KBM-7 (cell line): Measurements from ENCODE around the gene MAPKBP1.

Source experiments
- DNase-seq: peaks from one replicate; pipeline ENCODE4 v3.0.0-alpha.2; 2015
- in situ Hi-C: fragments of 300-500 bp; cut with MboI; formaldehyde crosslinking; loops from 2 replicates; pipeline ENCODE4 v1.14.3; 2020; ENCODE audit warnings: low sequenced_read_pairs, low pct_unique_long_range_greater_than_20kb, mixed read lengths

The MAPKBP1 gene

DNA sequence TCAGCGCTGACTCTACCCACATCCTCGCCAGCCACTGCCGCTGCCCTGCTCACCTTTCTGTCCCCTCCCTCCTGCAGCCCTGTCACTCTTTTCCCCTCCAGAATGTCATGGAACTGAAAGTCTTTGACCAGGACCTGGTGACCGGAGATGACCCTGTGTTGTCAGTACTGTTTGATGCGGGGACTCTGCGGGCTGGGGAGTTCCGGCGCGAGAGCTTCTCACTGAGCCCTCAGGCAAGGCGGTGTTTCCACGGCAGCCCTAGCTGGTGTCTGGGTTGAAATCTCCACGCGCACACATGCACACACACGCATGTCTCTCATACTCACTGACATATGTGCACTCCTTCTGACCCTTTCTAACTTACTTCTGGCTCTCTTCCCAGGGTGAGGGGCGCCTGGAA lies 66.4 kb downstream of the MAPKBP1 start:
- DNase-seq, result no peak
- in situ Hi-C loops, result no loop called here

DNA sequence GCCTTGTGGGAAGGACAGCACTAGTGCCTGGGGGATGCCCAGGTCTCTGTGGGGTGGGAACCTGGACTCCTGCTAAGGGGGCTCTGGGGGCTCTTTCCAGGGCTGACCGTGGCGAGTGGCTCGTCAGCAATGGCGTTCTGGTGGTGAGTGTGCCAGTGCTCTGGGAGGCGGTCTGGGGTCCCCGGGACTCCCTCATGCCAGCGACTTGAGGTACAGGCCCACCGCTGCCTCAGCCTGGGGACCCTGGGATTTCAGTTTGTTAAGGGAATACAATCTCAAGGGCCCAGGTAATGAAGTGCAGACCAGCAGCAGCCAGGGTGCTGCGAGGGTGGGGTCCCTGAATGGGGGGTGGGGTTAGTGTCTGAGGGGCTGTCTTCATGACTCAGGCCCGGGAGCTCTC lies 66.8 kb downstream of the MAPKBP1 start:
- DNase-seq, result no peak
- in situ Hi-C loops, result no loop called here

DNA sequence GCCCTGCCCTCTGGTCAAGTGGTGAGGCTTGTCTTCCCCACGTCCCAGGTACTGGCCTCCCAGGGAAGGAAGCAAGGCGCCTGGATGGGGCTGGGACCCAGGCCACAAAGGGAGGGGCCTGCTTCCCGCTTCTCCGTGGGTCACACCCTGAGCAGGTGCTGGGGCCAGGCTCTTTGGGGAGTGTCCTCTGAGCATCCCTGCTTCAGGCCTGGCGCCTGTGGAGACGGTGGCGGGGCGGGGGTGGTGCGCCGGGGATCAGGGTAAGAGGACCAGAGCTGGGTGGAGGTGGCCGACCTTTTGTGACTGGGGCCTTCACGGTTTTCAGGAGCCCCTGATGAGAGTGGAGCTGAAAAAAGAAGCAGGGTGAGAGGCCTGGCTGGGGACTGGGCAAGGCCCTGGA lies 67.9 kb downstream of the MAPKBP1 start:
- in situ Hi-C loops, result no loop called here
- no peak for DNase-seq

DNA sequence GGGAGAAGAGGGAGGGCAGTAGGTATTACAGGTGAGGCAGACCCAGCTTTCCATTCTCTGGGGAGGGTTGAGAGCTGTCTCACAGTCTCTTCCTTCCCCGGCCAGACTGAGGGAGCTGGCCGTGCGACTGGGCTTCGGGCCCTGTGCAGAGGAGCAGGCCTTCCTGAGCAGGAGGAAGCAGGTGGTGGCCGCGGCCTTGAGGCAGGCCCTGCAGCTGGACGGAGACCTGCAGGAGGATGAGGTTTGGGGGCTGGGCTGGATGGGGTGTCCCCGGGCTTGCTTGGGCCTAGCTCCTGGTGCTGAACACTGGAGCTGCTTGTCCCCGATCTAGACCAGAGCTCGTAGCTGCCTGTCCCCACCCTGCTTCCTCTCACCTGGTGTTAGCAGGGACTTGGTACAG lies 69.3 kb downstream of the MAPKBP1 start:
- in situ Hi-C loops, result no loop called here
- DNase-seq, result no peak

DNA sequence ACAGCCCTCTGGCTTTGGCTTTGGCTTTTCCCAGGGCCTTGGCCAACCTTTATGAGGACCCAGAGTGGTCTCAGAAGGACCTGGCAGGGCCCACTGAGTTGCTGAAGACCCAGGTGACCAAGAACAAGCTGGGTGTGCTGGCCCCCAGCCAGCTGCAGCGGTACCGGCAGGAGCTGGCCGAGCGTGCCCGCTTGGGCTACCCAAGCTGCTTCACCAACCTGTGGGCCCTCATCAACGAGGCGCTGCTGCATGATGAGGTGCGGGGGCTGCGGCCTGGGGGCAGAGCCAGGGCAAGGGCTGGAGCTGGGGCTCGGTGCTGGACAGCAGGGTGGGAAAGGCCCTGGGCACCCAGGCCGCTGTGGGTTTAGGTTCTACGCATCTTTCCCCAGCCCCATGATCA lies 70.5 kb downstream of the MAPKBP1 start:
- in situ Hi-C loops, result no loop called here
- no peak for DNase-seq

DNA sequence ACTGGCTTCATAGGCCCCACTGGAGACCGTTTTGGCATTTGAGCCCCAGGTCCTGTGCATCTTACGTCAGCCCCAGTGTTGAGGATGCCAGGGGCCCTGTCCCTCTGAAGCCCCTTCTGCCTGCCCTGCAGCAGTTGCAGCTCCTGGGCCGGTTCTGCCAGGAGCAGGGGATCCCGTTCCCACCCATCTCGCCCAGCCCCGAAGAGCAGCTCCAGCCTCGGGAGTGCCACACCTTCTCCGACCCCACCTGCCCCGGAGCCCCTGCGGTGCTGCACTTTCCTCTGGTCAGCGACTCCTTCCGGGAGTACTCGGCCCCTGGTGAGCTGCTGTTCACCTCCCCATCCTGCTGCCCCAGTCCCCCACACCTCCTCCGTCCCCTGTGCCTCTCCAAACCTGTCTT lies 72.9 kb downstream of the MAPKBP1 start:
- in situ Hi-C loops, result no loop called here
- no peak for DNase-seq

DNA sequence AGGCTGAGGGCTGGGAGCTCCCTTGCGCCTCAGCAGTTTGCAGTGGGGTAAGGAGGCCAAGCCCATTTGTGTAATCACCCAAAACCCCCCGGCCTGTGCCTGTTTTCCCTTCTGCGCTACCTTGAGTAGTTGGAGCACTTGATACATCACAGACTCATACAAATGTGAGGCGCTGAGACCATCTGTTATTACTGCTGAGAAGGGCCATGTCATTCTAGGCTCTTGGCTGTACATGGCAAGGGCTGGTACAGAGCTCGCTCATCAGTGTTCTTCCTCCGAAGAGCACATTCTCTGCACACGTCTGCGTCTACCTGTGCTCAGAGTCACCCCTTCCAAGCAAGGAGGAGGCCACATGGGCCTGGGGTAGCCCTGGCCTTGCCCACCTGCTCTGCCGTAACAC lies 73.7 kb downstream of the MAPKBP1 start:
- in situ Hi-C loops, result no loop called here
- no peak for DNase-seq

- in situ Hi-C loops, result no loop called here
Observed at GRCh38 chr15:41848631-41849030, 74.3 kb downstream of the MAPKBP1 start.

DNA sequence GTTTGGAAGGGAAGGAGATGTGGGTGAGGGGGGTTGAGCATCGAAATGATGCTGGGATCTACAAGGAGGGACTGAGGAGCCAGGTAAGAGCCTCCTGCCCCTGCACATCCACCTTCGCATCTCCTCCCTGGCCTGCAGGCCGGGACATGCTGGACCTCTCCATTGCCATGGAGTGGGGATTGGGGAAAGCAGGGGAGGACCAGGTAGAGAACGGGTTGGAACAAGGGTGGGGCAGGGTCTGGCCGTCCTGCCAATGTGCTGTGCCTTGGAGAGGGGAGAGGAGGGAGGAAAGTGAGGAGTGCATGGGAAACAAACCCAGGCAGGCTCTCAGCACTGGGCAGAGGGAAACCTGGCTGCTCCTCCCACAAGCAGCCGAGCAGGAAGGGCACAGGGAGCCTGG lies 74.9 kb downstream of the MAPKBP1 start:
- in situ Hi-C loops, result no loop called here
- no peak for DNase-seq

More at GRCh38 chr15:41848631-41849030, 74.3 kb downstream of the MAPKBP1 start:
- DNase-seq, result no peak

DNA sequence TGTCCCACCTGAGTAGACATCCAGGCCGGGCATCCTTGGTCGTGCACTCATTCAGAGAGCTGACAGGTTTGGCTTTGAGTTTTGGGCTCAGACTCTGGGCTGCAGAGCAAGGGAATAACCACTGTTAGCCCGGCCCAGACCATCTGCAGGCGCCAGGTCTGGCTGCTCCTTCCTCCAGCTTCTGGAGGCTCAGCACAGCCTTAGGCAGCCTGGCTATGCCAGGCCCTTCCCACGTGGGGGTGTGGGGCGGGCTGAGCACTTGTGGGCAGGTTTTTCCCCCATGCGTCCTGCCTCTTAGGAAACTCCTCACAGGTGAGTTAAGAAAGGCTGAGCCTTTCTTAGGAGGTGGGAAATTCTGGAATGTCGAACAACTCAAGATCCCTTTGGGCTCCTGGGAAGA lies 75.6 kb downstream of the MAPKBP1 start:
- DNase-seq, result no peak
- in situ Hi-C loops, result no loop called here

- DNase-seq, result no peak
- in situ Hi-C loops, result no loop called here
Observed at GRCh38 chr15:41850482-41851166, 76.3 kb downstream of the MAPKBP1 start.

DNA sequence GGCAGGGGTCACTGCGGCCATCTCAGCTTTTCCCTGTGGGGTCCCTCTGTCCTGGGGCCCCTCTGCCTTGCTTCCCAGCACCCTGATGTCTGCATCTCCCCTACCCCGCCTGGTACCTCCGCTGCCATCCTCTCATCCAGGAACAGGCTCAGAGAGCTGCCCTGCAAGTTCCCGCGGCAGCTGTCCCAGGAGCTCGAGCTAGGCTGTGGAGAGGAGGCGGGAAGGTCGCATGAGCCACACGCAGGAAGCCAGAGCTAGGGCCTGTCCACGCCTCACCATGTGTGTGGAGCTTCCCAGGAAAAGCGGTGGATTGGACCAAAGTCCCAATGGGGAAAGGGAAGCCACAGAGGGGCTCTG lies 76.9 kb downstream of the MAPKBP1 start:
- no peak for DNase-seq
- in situ Hi-C loops, result no loop called here

DNA sequence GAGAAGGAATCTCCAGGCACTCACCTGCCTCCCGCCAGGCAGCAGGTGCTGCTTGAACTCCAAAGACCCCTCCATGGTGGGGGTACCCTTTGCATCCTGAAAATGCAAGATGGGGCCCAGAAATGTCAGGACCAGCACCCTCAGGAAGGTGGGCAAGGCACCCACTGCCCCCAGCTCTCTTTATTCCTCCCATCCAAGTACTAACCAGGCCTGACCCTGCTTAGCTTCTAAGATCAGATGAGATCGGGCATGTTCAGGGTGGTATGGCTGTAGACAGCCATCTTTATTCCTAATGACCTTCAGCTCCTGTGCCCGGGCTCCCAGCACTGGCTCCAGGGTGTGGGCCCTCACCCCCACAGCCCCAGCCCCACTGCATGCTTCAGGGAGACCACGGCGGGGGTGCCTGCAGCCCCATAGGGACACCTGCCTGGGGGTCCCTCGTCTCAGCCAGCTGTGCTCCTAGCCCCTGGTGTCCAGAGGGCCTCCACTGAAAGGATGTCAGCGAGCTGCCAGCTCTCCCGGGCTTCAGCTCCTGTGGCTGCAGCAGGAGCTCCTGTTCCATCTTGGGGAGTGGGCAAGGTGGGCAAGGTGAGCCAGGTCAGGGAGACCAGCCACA lies 77.6 kb downstream of the MAPKBP1 start:
- in situ Hi-C loops, result no loop called here
- no peak for DNase-seq

DNA sequence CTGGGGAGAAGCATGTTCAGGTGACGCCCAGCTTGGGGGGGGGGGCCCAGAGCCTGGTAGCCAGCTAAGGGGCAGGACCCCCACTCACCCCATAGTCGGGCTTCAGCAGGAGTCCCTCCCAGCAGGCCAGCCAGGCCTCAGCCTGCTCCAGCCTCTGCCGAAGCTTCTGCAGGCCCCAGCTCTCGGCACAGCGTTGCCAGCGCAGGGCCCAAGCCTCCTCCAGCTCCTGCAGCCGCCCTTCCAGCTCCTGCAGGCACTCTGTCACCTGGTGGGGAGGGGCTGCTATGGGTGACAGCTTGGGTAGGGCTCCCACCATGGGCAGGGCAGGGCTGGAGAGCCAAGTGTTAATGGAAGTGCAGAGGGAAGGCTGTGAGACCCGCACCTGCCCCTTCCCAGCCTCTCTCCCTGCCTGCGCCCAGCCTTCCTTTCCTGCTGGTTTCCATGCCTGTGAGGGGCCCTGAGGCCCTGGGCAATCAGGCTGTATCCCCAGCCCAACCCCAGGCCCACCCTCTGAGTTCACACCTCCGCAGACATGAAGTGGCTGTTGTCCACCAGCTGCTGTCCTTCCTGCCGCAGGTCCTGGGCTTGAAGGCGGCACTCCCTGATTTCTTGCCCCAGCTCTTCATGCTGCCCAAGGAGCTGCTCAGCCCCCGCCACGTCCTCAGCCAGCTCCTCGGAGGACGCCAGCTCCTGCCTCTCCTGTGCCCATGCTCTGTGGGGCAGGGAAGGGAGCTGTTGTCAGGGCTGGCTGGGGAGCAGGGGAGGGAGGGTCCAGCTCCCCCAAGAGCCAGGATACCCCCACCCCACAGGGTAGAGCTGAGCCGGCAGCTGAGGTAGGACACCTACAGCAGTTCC lies 78.7 kb downstream of the MAPKBP1 start:
- no peak for DNase-seq
- in situ Hi-C loops, result no loop called here

- in situ Hi-C loops, result no loop called here
- no peak for DNase-seq
Observed at GRCh38 chr15:41853831-41854230, 79.5 kb downstream of the MAPKBP1 start.

GRCh38 chr15:41854443-41854842 lies 80.2 kb downstream of the MAPKBP1 start:
- in situ Hi-C loops, result no loop called here
- DNase-seq, result no peak

DNA sequence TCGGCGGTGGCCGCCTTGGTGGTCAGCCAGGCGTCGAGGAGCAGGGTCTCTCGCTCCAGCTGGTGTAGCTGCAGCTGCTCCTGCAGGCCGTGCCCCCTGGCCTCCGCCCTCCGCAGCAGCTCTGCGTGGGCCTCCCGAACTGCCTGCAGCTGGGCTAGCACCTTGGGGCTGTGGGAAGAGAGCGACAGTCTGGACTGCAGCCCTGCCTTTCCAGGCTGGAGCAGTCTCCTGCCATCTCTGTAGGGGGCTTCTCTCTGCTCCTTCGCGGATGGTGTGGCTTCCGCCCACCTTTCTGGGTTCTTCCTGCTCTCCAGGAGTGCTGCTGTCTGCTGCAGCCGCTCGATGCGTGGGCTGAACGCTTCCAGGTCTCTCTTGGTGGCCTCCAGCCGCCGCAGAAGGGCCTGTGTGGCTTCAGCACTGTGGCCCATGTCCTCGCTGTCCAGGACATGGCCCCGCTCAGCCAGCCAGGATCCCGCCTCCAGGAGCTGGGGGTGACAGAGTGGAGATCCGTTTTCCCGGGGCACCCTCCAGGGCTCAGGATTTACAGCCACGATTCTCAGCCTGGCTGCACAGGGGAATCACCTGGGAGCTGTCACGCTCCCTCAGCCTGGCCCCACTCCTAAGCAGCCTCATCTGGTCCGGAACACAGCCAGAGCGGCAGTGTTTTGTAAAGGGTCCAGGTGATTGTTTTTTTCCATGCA lies 81.1 kb downstream of the MAPKBP1 start:
- no peak for DNase-seq
- in situ Hi-C loops, result no loop called here

GRCh38 chr15:41856262-41856661 lies 82.0 kb downstream of the MAPKBP1 start:
- in situ Hi-C loops, result no loop called here
- no peak for DNase-seq

GRCh38 chr15:41856716-41857115 lies 82.4 kb downstream of the MAPKBP1 start:
- no peak for DNase-seq
- in situ Hi-C loops, result no loop called here

- in situ Hi-C loops, result no loop called here
- no peak for DNase-seq
Observed at GRCh38 chr15:41857316-41857715, 83.0 kb downstream of the MAPKBP1 start.
